ENCODE data around the gene CCDC150.
"Not testable (repeated sequence)": the region's sequence is repeated elsewhere in the genome, so short reads cannot be mapped to it uniquely, and the experiment has no call there.

CCDC150 gene

GRCh38 chr2:196725882-196726281, 86.4 kb downstream of the CCDC150 start:
- Histone ChIP-seq H3K4me1 (no peaks in the 10 kb centered on the region), H3K9me3 (no peaks in the 10 kb centered on the region), H3K27me3 (no peaks in the 10 kb centered on the region), H3K27ac (no peak overlapping the region), H3K4me3 (no peak overlapping the region), H3K36me3 (no peaks in the 10 kb centered on the region)
- DNase-seq, result no peak
- no peak for TF ChIP-seq CTCF (IDR thresholded peaks at IDR 0.05)
- intact Hi-C loops (cut with DNase I; ENCODE audit: low total_unique reads), result no loop called here

- H3K9me3 ChIP-seq, result no peaks in the 10 kb centered on the region
- intact Hi-C loops (cut with DNase I; ENCODE audit: low total_unique reads), result no loop called here
- H3K4me1 ChIP-seq, result no peaks in the 10 kb centered on the region
- H3K4me3 ChIP-seq, result no peak overlapping the region
- DNase-seq, result no peak
- no peak for TF ChIP-seq CTCF (IDR thresholded peaks at IDR 0.05)
- no peaks in the 10 kb centered on the region for H3K36me3 ChIP-seq
- H3K27ac ChIP-seq, result no peak overlapping the region
- no peaks in the 10 kb centered on the region for H3K27me3 ChIP-seq
Measured at GRCh38 chr2:196729418-196729817, 89.9 kb downstream of the CCDC150 start.

- H3K4me3 ChIP-seq; H3K9me3 ChIP-seq; intact Hi-C loops (cut with DNase I; ENCODE audit: low total_unique reads); H3K4me1 ChIP-seq; H3K36me3 ChIP-seq; H3K27ac ChIP-seq; H3K27me3 ChIP-seq; DNase-seq: not testable (repeated sequence)
Measured at GRCh38 chr2:196736646-196737045, 97.1 kb downstream of the CCDC150 start.

GRCh38 chr2:196737046-196737445, 97.5 kb downstream of the CCDC150 start:
- intact Hi-C loops (cut with DNase I; ENCODE audit: low total_unique reads), result no loop called here

GRCh38 chr2:196739031-196739430, 99.5 kb downstream of the CCDC150 start:
- Histone ChIP-seq H3K27ac (no peak overlapping the region), H3K9me3 (no peaks in the 10 kb centered on the region), H3K4me1 (no peaks in the 10 kb centered on the region), H3K4me3 (no peak overlapping the region), H3K27me3 (no peaks in the 10 kb centered on the region), H3K36me3 (no peaks in the 10 kb centered on the region)
- no peak for TF ChIP-seq CTCF (IDR thresholded peaks at IDR 0.05)
- no peak for DNase-seq
- intact Hi-C loops (cut with DNase I; ENCODE audit: low total_unique reads), result no loop called here

More at GRCh38 chr2:196737046-196737445, 97.5 kb downstream of the CCDC150 start:
- Histone ChIP-seq H3K9me3 (no peaks in the 10 kb centered on the region), H3K4me3 (no peak overlapping the region), H3K36me3 (no peaks in the 10 kb centered on the region), H3K27ac (no peak overlapping the region), H3K4me1 (no peaks in the 10 kb centered on the region), H3K27me3 (no peaks in the 10 kb centered on the region)
- DNase-seq, result no peak
- TF ChIP-seq CTCF (IDR thresholded peaks at IDR 0.05), result no peak

- intact Hi-C loops (cut with DNase I; ENCODE audit: low total_unique reads), result no loop called here
- no peak for TF ChIP-seq CTCF (IDR thresholded peaks at IDR 0.05)
- Histone ChIP-seq H3K36me3 (no peaks in the 10 kb centered on the region), H3K4me1 (no peaks in the 10 kb centered on the region), H3K9me3 (no peaks in the 10 kb centered on the region), H3K27me3 (no peaks in the 10 kb centered on the region), H3K27ac (no peak overlapping the region), H3K4me3 (no peak overlapping the region)
- no peak for DNase-seq
Measured at GRCh38 chr2:196742216-196742615, 102.7 kb downstream of the CCDC150 start.
